ENCODE results near the gene EME2.

The EME2 gene

GRCh38 chr16:1818204-1818872 lies 45.7 kb downstream of the EME2 start:
- no peak for TF ChIP-seq CTCF (conservative IDR thresholded peaks at IDR 0.05; ENCODE audit: low read length)
- no peak for DNase-seq (ENCODE audit: low read depth)

GRCh38 chr16:1818873-1819525 lies 46.4 kb downstream of the EME2 start:
- H3K4me3 ChIP-seq (ENCODE audit: low read length): no peak overlapping the region
- no peak for TF ChIP-seq CTCF (conservative IDR thresholded peaks at IDR 0.05; ENCODE audit: low read length)
- DNase-seq (ENCODE audit: low read depth): no peak

More at GRCh38 chr16:1818204-1818872, 45.7 kb downstream of the EME2 start:
- H3K4me3 ChIP-seq (ENCODE audit: low read length): no peak overlapping the region

GRCh38 chr16:1819611-1820010 lies 47.0 kb downstream of the EME2 start:
- DNase-seq (ENCODE audit: low read depth): no peak
- H3K4me3 ChIP-seq (ENCODE audit: low read length): no peak overlapping the region
- no peak for TF ChIP-seq CTCF (conservative IDR thresholded peaks at IDR 0.05; ENCODE audit: low read length)

- TF ChIP-seq CTCF (conservative IDR thresholded peaks at IDR 0.05; ENCODE audit: low read length): no peak
- no peak for DNase-seq (ENCODE audit: low read depth)
- no peak overlapping the region for H3K4me3 ChIP-seq (ENCODE audit: low read length)
Observed at GRCh38 chr16:1820096-1820945, 47.7 kb downstream of the EME2 start.

GRCh38 chr16:1820946-1821290 lies 48.3 kb downstream of the EME2 start:
- DNase-seq (ENCODE audit: low read depth): no peak
- TF ChIP-seq CTCF (conservative IDR thresholded peaks at IDR 0.05; ENCODE audit: low read length): no peak

DNA sequence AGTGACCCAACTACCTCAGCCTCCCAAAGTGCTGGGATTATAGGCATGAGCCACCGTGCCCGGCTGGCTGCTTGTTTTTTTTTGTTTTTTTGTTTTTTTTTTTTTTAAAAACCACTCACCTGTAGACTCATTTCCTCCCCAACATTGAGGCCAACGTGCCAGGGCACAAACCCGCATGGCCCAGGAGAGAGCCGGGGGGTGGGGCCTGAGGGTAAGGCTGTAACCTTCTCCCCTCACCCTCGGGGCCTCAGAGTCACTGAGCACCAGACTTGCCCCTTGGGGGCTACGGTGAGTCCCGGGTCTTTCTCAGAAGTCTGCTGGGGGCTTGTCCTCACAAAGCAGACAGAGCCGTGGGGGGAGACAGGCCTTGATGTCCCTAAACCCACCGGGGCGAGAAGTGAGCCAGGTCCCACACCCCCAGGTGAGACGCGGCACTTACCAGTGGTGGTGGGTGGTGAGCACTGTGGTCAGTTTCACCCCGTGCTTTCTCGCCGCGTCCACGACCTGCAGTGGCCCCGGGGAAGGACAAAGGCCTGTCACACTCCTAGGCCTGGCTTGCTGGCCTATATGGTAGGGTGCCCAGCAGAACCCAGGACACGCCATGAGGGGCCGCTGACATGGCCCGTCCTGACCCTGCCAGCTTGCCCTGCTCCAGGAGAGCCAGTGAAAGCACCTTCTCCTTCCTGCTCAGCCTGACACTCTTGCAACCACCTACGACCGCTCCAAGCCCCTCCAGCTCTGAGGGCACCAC lies 49.4 kb downstream of the EME2 start:
- H3K4me3 ChIP-seq (ENCODE audit: low read length): no peak overlapping the region
- no peak for TF ChIP-seq CTCF (conservative IDR thresholded peaks at IDR 0.05; ENCODE audit: low read length)
- DNase-seq (ENCODE audit: low read depth): no peak

More at GRCh38 chr16:1820946-1821290, 48.3 kb downstream of the EME2 start:
- H3K4me3 ChIP-seq (ENCODE audit: low read length): no peak overlapping the region
